ENCODE data around the gene MORN1. TPM values are rescaled to one million over a fixed set of nuclear protein-coding genes. Genes with fewer than 3 reads are reported as not detected.

Gene MORN1
- 2.6 and 4.8 TPM in 2 replicates for total RNA-seq

GRCh38 chr1:2391041-2391930 lies at the start of gene MORN1, which contains the start of gene RER1:
Gene MORN1, minus strand, starts transcription at chr1:2391554. Its CDS starts 21 bp downstream, at chr1:2391533.
Gene RER1, plus strand, starts transcription at chr1:2391841. Its CDS starts 3,950 bp downstream, at chr1:2395791.

GRCh38 chr1:2412395-2412772 lies 21.0 kb upstream of the MORN1 start, which contains the start of gene PEX10:
Gene PEX10, minus strand, starts transcription at chr1:2412564. Its CDS starts 62 bp downstream, at chr1:2412502.

Other genes with a start within 250 kb of the MORN1 start
- 28.5 and 63.9 TPM in 2 replicates for gene FAAP20, start 196.8 kb downstream of the MORN1 start, total RNA-seq
- gene SKI, start 163.2 kb downstream of the MORN1 start, total RNA-seq = 33.5 and 43.4 TPM in 2 replicates
- 67.3 and 113 TPM in 2 replicates for gene RER1, start 287 bp upstream of the MORN1 start, total RNA-seq
- 28.2 and 35.2 TPM in 2 replicates for gene PEX10, start 21.0 kb upstream of the MORN1 start, total RNA-seq
- under 0.01 TPM in 1 of 2 replicates, not detected in the other for gene PLCH2, start 84.7 kb upstream of the MORN1 start, total RNA-seq
- 12.9 and 15.1 TPM in 2 replicates for gene PANK4, start 135.0 kb upstream of the MORN1 start, total RNA-seq
- not detected in 2 replicates for gene HES5, start 138.7 kb upstream of the MORN1 start, total RNA-seq
- 7.3 and 9.6 TPM in 2 replicates for gene TNFRSF14, start 164.8 kb upstream of the MORN1 start, total RNA-seq
- gene PRXL2B, start 195.2 kb upstream of the MORN1 start, total RNA-seq = 10.6 and 13.7 TPM in 2 replicates
- not detected in 2 replicates for gene MMEL1, start 241.5 kb upstream of the MORN1 start, total RNA-seq

All from pericardium fibroblast (primary cell).